BLaER1 (cell line): ENCODE results near the gene UBE2S.

Experiments used
- H3K27ac ChIP-seq: shearing (Covaris generic); formaldehyde crosslinking; 2 replicates; pipeline ENCODE4 v1.8.1; 2022
- H3K27me3 ChIP-seq: shearing (Covaris generic); formaldehyde crosslinking; 2 replicates; pipeline ENCODE4 v1.8.1; 2022
- H3K36me3 ChIP-seq: shearing (Covaris generic); formaldehyde crosslinking; 2 replicates; pipeline ENCODE4 v1.8.1; 2022
- H3K4me1 ChIP-seq: shearing (Covaris generic); formaldehyde crosslinking; 2 replicates; pipeline ENCODE4 v1.8.1; 2022
- H3K4me2 ChIP-seq: shearing (Covaris generic); formaldehyde crosslinking; 2 replicates; pipeline ENCODE4 v1.8.1; 2022
- H3K4me3 ChIP-seq: shearing (Covaris generic); formaldehyde crosslinking; 2 replicates; pipeline ENCODE4 v1.8.1; 2022
- H3K9ac ChIP-seq: shearing (Covaris generic); formaldehyde crosslinking; 2 replicates; pipeline ENCODE4 v1.8.1; 2022
- H3K9me3 ChIP-seq: shearing (Covaris generic); formaldehyde crosslinking; 2 replicates; pipeline ENCODE4 v1.8.1; 2022
- H4K20me1 ChIP-seq: shearing (Covaris generic); formaldehyde crosslinking; 2 replicates; pipeline ENCODE4 v1.8.1; 2022
- Cebpa-rat ChIP-seq: shearing (Covaris generic); IDR thresholded peaks from 2 replicates; pipeline ENCODE4 v1.8.1; 2022

Gene UBE2S

GRCh38 chr19:55447421-55448174 lies 40.0 kb upstream of the UBE2S start:
- H4K20me1 ChIP-seq = peaks cover 8% of the 10 kb centered on the region
- H3K27me3 ChIP-seq = peaks cover 89% of the 10 kb centered on the region
- H3K4me1 ChIP-seq = peaks cover 8% of the 10 kb centered on the region
- no peak for TF ChIP-seq Cebpa-rat
- H3K4me2 ChIP-seq = no peak overlapping the region
- no peak overlapping the region for H3K27ac ChIP-seq
- no peak overlapping the region for H3K4me3 ChIP-seq
- H3K36me3 ChIP-seq = no peaks in the 10 kb centered on the region
- no peaks in the 10 kb centered on the region for H3K9me3 ChIP-seq
- H3K9ac ChIP-seq = no peak overlapping the region

- Histone ChIP-seq H3K9me3 (no peaks in the 10 kb centered on the region), H3K9ac (no peak overlapping the region), H4K20me1 (0 out of 2 replicates have a peak, but pooled peaks cover 8% of the 10 kb centered on the region), H3K36me3 (no peaks in the 10 kb centered on the region), H3K27me3 (peaks cover 89% of the 10 kb centered on the region), H3K4me2 (no peak overlapping the region), H3K27ac (no peak overlapping the region), H3K4me1 (peaks cover 8% of the 10 kb centered on the region; the same call in 1 of the 2 replicates), H3K4me3 (no peak overlapping the region)
- TF ChIP-seq Cebpa-rat = no peak
Measured at GRCh38 chr19:55446060-55446459, 38.5 kb upstream of the UBE2S start.

- 0 out of 2 replicates have a peak, but pooled peaks cover 7% of the 10 kb centered on the region for H3K9me3 ChIP-seq
- no peak overlapping the region for H3K4me3 ChIP-seq
- H3K36me3 ChIP-seq = no peaks in the 10 kb centered on the region
- peaks cover 89% of the 10 kb centered on the region for H3K27me3 ChIP-seq
- H3K4me2 ChIP-seq = no peak overlapping the region
- no peak overlapping the region for H3K9ac ChIP-seq
- peaks cover 13% of the 10 kb centered on the region; the same call in 1 of the 2 replicates for H3K4me1 ChIP-seq
- TF ChIP-seq Cebpa-rat = no peak
- peaks cover 10% of the 10 kb centered on the region; the same call in 1 of the 2 replicates for H4K20me1 ChIP-seq
- no peak overlapping the region for H3K27ac ChIP-seq
Measured at GRCh38 chr19:55444646-55445045, 37.1 kb upstream of the UBE2S start.

- no peak for TF ChIP-seq Cebpa-rat
- no peak overlapping the region for H3K27ac ChIP-seq
- H3K4me1 ChIP-seq = peaks cover 13% of the 10 kb centered on the region; the same call in 1 of the 2 replicates
- H3K4me3 ChIP-seq = no peak overlapping the region
- peaks cover 89% of the 10 kb centered on the region for H3K27me3 ChIP-seq
- H3K36me3 ChIP-seq = no peaks in the 10 kb centered on the region
- no peak overlapping the region for H3K9ac ChIP-seq
- 0 out of 2 replicates have a peak, but pooled peaks cover 7% of the 10 kb centered on the region for H3K9me3 ChIP-seq
- no peak overlapping the region for H3K4me2 ChIP-seq
- peaks cover 17% of the 10 kb centered on the region; the same call in 1 of the 2 replicates for H4K20me1 ChIP-seq
Measured at GRCh38 chr19:55443824-55444480, 36.4 kb upstream of the UBE2S start.

- no peak within 1 kb of the TSS for H3K4me2 ChIP-seq
- peaks cover 96% of the 10 kb centered on the region for H3K27me3 ChIP-seq
- no peak within 1 kb of the TSS for H3K4me3 ChIP-seq
- 0 out of 2 replicates have a peak, but pooled peaks cover 7% of the 10 kb centered on the region for H3K9me3 ChIP-seq
- no peak within 1 kb of the TSS for H3K9ac ChIP-seq
- H3K27ac ChIP-seq = no peak within 1 kb of the TSS
- no peaks in the 10 kb centered on the region for H3K36me3 ChIP-seq
- peaks cover 20% of the 10 kb centered on the region; the same call in 1 of the 2 replicates for H4K20me1 ChIP-seq
- H3K4me1 ChIP-seq = peaks cover 13% of the 10 kb centered on the region; the same call in 1 of the 2 replicates
- TF ChIP-seq Cebpa-rat = no peak
Measured at GRCh38 chr19:55443045-55443823, 35.6 kb upstream of the UBE2S start, which contains the start of gene SHISA7. Gene SHISA7, minus strand, starts transcription at chr19:55443300. Its CDS starts 437 bp downstream, at chr19:55442863.

DNA sequence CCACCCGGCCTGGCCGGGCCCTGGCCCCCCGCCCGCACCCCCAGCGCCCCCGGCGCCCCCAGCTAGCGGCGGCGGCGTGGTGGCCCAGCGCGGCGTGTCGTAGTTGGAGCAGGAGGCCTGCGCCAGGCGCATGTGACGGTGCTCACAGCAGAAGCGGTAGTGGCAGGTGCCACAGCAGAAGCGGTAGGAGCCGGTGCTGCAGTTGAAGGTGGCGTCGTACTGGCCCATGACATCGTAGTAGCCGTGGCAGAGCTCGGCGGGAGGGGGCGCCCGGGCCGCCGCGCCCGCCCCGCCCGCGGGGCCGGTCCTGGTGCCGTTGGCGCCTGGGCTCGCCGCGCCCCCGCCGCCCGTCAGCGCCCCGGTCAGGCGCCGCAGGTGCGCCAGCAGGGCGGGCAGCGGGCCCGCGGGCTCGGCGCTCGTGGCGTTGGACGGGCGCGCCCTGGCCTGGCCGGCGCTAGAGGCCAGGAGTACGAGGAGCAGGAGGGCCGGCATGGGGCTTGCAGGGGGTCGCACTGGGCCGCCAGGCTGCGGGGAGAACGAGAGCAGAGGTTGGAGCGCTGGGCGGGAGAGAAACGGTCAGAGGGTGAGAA lies 34.9 kb upstream of the UBE2S start:
- Histone ChIP-seq H3K4me3 (no peak overlapping the region), H3K4me1 (peaks cover 13% of the 10 kb centered on the region; the same call in 1 of the 2 replicates), H3K9me3 (0 out of 2 replicates have a peak, but pooled peaks cover 7% of the 10 kb centered on the region), H3K27me3 (peaks cover 96% of the 10 kb centered on the region), H3K4me2 (no peak overlapping the region), H3K9ac (no peak overlapping the region), H3K27ac (no peak overlapping the region), H3K36me3 (no peaks in the 10 kb centered on the region), H4K20me1 (peaks cover 20% of the 10 kb centered on the region; the same call in 1 of the 2 replicates)
- TF ChIP-seq Cebpa-rat = no peak

GRCh38 chr19:55441692-55442321 lies 34.2 kb upstream of the UBE2S start:
- no peak overlapping the region for H3K9ac ChIP-seq
- H3K4me2 ChIP-seq = no peak overlapping the region
- H3K9me3 ChIP-seq = 0 out of 2 replicates have a peak, but pooled peaks cover 7% of the 10 kb centered on the region
- peaks cover 20% of the 10 kb centered on the region; the same call in 1 of the 2 replicates for H4K20me1 ChIP-seq
- TF ChIP-seq Cebpa-rat = no peak
- H3K36me3 ChIP-seq = no peaks in the 10 kb centered on the region
- H3K4me3 ChIP-seq = no peak overlapping the region
- no peak overlapping the region for H3K27ac ChIP-seq
- H3K4me1 ChIP-seq = peaks cover 13% of the 10 kb centered on the region; the same call in 1 of the 2 replicates
- peaks cover 96% of the 10 kb centered on the region for H3K27me3 ChIP-seq

GRCh38 chr19:55441319-55441691 lies 33.7 kb upstream of the UBE2S start:
- Histone ChIP-seq H3K27me3 (peaks cover 96% of the 10 kb centered on the region), H3K27ac (no peak overlapping the region), H3K9ac (no peak overlapping the region), H3K36me3 (no peaks in the 10 kb centered on the region), H3K4me1 (peaks cover 13% of the 10 kb centered on the region; the same call in 1 of the 2 replicates), H3K9me3 (0 out of 2 replicates have a peak, but pooled peaks cover 7% of the 10 kb centered on the region), H4K20me1 (peaks cover 20% of the 10 kb centered on the region; the same call in 1 of the 2 replicates), H3K4me2 (no peak overlapping the region), H3K4me3 (no peak overlapping the region)
- no peak for TF ChIP-seq Cebpa-rat
